HepG2 (cell line): ENCODE measurements around the gene PIP4K2B.

Source experiments
- GABPA ChIP-seq, 2 experiments: IDR thresholded peaks; 2 replicates each; pipeline ENCODE4 v1.6.1; 2011 to 2016; ENCODE audit warnings: low read depth in 2 of 2, low read length in 1 of 2, missing biosample characterization in 1 of 2, missing genetic modification characterization in 1 of 2
- MXI1 ChIP-seq: IDR thresholded peaks from 3 replicates; pipeline ENCODE4 v1.6.1; 2012; ENCODE audit warnings: low read depth, low read length, inconsistent platforms, borderline replicate concordance
- PHF8 ChIP-seq: sonication (generic); formaldehyde crosslinking; IDR thresholded peaks from 2 replicates; pipeline ENCODE4 v1.5.0; 2020; ENCODE audit warnings: missing genetic modification reagents
- SIN3A ChIP-seq: IDR thresholded peaks from 2 replicates; pipeline ENCODE4 v1.6.1; 2011; ENCODE audit warnings: low read depth, mild to moderate bottlenecking, control low read depth, low read length, borderline replicate concordance
- ZBTB1 ChIP-seq: sonication (generic); formaldehyde crosslinking; IDR thresholded peaks from 2 replicates; pipeline ENCODE4 v1.4.0; 2020; ENCODE audit warnings: missing genetic modification reagents, borderline replicate concordance
- ZFP90 ChIP-seq: sonication (generic); formaldehyde crosslinking; IDR thresholded peaks from 2 replicates; pipeline ENCODE4 v1.8.0; 2022; ENCODE audit warnings: missing genetic modification reagents, mild to moderate bottlenecking, inconsistent platforms, borderline replicate concordance
- ZNF747 ChIP-seq: sonication (generic); formaldehyde crosslinking; IDR thresholded peaks from 2 replicates; pipeline ENCODE4 v1.8.1; 2023; ENCODE audit warnings: missing genetic modification reagents, mild to moderate bottlenecking, borderline replicate concordance
- TF ChIP-seq, protein P1 (sequence below): sonication (generic); formaldehyde crosslinking; IDR thresholded peaks from 2 replicates; pipeline ENCODE4 v1.4.0; 2020; ENCODE audit warnings: missing genetic modification reagents

DNA sequence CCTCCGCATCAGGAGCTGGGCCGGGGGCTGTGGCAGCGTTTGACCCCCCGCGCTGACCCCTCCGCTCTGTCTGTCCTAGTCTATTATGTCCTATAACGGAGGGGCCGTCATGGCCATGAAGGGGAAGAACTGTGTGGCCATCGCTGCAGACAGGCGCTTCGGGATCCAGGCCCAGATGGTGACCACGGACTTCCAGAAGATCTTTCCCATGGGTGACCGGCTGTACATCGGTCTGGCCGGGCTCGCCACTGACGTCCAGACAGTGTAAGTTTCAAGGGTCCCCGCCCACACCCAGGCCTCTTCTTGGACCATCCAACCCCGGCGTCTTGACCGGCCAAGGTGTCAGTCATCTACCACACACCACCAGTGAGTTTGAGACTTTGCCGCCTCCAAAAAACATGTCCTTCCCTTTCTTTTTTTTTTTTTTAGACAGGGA, 46.3 kb downstream of the PIP4K2B start:
- TF ChIP-seq SIN3A (no peak), GABPA (IDR thresholded peaks at IDR 0.05; ENCODE audit: low read depth, low read length) (no peak), GABPA (CRISPR knock-in tag; IDR thresholded peaks at IDR 0.05; ENCODE audit: low read depth) (no peak), ZBTB1 (CRISPR knock-in tag) (no peak), ZFP90 (CRISPR knock-in tag) (no peak), ZNF747 (no peak), MXI1 (no peak), PHF8 (no peak)
- TF ChIP-seq, protein P1, sequence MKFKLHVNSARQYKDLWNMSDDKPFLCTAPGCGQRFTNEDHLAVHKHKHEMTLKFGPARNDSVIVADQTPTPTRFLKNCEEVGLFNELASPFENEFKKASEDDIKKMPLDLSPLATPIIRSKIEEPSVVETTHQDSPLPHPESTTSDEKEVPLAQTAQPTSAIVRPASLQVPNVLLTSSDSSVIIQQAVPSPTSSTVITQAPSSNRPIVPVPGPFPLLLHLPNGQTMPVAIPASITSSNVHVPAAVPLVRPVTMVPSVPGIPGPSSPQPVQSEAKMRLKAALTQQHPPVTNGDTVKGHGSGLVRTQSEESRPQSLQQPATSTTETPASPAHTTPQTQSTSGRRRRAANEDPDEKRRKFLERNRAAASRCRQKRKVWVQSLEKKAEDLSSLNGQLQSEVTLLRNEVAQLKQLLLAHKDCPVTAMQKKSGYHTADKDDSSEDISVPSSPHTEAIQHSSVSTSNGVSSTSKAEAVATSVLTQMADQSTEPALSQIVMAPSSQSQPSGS, result no peak
